OCI-LY7 (cell line): ENCODE data around the gene HACD1.

Experiments
- EZH2phosphoT487 ChIP-seq: fragments of 200-600 bp; sonication (generic); IDR thresholded peaks from 2 replicates; pipeline ENCODE4 v1.6.1; 2018; ENCODE audit warnings: low read depth, borderline replicate concordance, mild to moderate bottlenecking, mixed run types, antibody characterized with exemption, low read length, moderate library complexity, mixed read lengths
- TF ChIP-seq, protein P1 (sequence below): fragments of 200-600 bp; sonication (generic); conservative IDR thresholded peaks from 2 replicates; pipeline ENCODE4 v1.5.1; 2014; ENCODE audit warnings: mild to moderate bottlenecking, antibody characterized with exemption, low read length, moderate library complexity, mixed read lengths

DNA sequence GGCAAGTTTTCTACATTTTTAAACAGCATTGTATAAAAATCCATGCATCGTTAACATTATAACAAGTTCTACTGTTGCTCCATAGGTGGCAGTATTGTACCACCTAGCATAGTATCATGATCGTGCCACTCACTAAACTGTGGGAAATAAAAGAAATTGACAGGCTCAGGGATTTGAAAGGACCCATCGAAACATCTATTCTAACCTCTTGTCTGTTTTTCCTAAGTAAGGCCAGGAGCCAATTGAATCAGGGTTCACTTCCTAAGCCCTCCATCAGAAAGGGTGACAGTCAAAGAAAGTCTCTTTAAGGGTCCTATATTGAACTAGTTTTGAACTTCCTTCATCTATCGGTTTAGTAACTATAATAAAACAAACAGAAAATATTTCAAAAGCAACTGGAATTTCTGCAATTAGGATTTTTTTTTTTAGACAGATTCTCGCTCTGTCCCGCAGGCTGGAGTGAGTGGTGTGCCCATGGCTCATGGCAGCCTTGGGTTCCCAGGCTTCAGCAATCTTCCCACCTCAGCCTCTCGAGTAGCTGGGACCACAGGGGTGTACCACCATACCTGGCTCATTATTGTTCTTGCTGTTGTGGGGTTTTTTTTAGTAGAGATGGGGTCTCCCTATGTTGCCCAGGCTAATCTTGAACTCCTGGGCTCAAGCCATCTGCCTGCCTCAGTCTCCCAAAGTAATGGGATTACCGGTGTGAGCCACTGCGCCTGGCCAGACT, 9.4 kb downstream of the HACD1 start:
- no peak for TF ChIP-seq EZH2phosphoT487
- TF ChIP-seq, protein P1, sequence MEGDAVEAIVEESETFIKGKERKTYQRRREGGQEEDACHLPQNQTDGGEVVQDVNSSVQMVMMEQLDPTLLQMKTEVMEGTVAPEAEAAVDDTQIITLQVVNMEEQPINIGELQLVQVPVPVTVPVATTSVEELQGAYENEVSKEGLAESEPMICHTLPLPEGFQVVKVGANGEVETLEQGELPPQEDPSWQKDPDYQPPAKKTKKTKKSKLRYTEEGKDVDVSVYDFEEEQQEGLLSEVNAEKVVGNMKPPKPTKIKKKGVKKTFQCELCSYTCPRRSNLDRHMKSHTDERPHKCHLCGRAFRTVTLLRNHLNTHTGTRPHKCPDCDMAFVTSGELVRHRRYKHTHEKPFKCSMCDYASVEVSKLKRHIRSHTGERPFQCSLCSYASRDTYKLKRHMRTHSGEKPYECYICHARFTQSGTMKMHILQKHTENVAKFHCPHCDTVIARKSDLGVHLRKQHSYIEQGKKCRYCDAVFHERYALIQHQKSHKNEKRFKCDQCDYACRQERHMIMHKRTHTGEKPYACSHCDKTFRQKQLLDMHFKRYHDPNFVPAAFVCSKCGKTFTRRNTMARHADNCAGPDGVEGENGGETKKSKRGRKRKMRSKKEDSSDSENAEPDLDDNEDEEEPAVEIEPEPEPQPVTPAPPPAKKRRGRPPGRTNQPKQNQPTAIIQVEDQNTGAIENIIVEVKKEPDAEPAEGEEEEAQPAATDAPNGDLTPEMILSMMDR = peak; percentile 96
